Measurements from ENCODE around the gene MYO3B.

Gene MYO3B

GRCh38 chr2:170680172-170680941 is 502.4 kb downstream of the MYO3B start:
- TF ChIP-seq CTCF (IDR thresholded peaks at IDR 0.05): no peak

- no peak for TF ChIP-seq CTCF (IDR thresholded peaks at IDR 0.05)
These were observed 503.4 kb downstream of the MYO3B start for GRCh38 chr2:170681311-170681710.

- no peak for TF ChIP-seq CTCF (IDR thresholded peaks at IDR 0.05)
These were observed 507.6 kb downstream of the MYO3B start for GRCh38 chr2:170685591-170685990.

- no peak for TF ChIP-seq CTCF (IDR thresholded peaks at IDR 0.05)
These were observed 511.5 kb downstream of the MYO3B start for GRCh38 chr2:170689481-170689880.

GRCh38 chr2:170690640-170691039 is 512.7 kb downstream of the MYO3B start:
- no peak for TF ChIP-seq CTCF (IDR thresholded peaks at IDR 0.05)

- TF ChIP-seq CTCF (IDR thresholded peaks at IDR 0.05): no peak
These were observed 516.4 kb downstream of the MYO3B start for GRCh38 chr2:170694316-170694715.

- TF ChIP-seq CTCF (IDR thresholded peaks at IDR 0.05): no peak
These were observed 517.8 kb downstream of the MYO3B start for GRCh38 chr2:170695521-170696410.
